ENCODE measurements around the gene SARDH.

Gene SARDH

DNA sequence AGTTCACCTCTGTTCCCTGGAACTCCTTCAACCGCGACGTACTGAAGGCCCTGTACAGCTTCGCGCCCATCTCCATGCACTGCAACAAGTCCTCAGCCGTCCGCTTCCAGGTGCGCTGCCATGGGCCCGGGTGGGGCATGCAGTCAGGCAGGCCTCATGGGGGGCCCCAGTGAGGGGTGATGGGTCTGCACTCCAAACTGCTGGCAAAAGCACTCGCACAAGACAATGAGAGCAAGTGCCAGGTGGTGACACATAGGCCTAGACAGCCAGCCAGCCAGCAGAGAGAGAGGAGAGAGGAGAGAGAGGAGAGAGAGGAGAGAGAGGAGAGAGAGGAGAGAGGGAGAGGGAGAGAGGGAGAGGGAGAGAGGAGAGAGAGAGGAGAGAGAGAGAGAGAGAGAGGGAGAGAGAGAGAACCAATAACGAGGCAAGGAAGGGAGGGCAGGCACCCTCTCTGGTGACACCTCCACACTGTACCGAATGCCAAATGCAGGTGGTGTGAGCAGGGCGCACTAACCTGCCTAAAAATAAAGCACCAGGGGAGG is 81.0 kb downstream of the SARDH start:
- peaks cover 69% of the 10 kb centered on the region for H3K27me3 ChIP-seq (ENCODE audit: insufficient read depth, poor library complexity, severe bottlenecking)
- H3K27ac ChIP-seq (ENCODE audit: poor library complexity, severe bottlenecking) = no peak overlapping the region
- no peaks in the 10 kb centered on the region for H3K9me3 ChIP-seq (ENCODE audit: severe bottlenecking)
- no peak overlapping the region for H3K4me3 ChIP-seq (ENCODE audit: severe bottlenecking)
- no peaks in the 10 kb centered on the region for H3K36me3 ChIP-seq (ENCODE audit: low read depth)
- no peak for ATAC-seq (ENCODE audit: low read depth)
- TF ChIP-seq CTCF (IDR thresholded peaks at IDR 0.05; ENCODE audit: poor library complexity, severe bottlenecking) = no peak
- no peaks in the 10 kb centered on the region for H3K4me1 ChIP-seq (ENCODE audit: insufficient read depth, poor library complexity, severe bottlenecking)
- no peak for DNase-seq (ENCODE audit: low spot score)

DNA sequence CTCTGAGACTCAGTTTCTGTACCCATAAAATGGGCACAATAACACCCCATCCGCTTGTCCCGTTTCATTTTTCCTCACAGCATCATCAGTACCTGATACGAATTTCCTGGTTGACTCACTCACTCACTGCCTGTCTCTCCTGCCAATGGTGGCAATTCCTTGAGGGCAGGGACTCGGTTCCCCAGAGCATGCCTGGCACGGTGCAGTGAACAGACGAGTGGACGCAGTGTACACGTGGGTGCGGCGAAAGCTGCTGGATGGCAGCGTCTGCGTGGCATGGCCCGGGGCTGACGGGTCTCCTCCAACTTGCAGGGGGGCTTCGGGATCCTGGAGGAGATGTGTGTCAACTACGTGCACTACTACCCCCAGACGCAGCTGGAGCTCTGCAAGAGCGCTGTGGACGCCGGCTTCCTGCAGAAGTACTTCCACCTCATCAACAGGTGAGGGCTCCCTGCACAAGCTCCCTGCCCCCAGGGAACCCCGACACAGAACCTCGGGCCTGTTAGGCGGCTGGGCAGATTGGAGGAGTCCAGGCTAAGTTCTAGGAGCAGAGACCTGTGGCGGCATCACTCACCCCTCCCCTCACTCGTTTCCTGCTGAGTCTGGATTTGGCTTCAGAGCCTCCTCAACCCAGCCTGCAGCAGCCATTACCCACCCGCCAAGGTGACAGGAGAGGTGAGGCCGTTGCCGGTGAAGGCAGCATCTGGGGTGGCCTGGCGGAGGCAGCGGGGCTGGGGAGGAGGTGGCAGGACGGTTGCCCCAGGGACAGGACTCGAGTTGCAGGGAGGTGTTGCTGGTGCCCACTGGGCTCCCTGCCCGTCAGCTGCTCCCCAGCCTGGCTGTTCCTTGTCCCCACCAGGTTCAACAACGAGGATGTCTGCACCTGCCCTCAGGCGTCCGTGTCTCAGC is 81.7 kb downstream of the SARDH start:
- peaks cover 69% of the 10 kb centered on the region for H3K27me3 ChIP-seq (ENCODE audit: insufficient read depth, poor library complexity, severe bottlenecking)
- no peak for DNase-seq (ENCODE audit: low spot score)

GRCh38 chr9:133655701-133656100 is 82.5 kb downstream of the SARDH start:
- no peak for DNase-seq (ENCODE audit: low spot score)
- no peaks in the 10 kb centered on the region for H3K4me1 ChIP-seq (ENCODE audit: insufficient read depth, poor library complexity, severe bottlenecking)
- no peak overlapping the region for H3K27ac ChIP-seq (ENCODE audit: poor library complexity, severe bottlenecking)
- ATAC-seq (ENCODE audit: low read depth) = no peak
- H3K9me3 ChIP-seq (ENCODE audit: severe bottlenecking) = no peaks in the 10 kb centered on the region
- H3K36me3 ChIP-seq (ENCODE audit: low read depth) = no peaks in the 10 kb centered on the region
- no peak for TF ChIP-seq CTCF (IDR thresholded peaks at IDR 0.05; ENCODE audit: poor library complexity, severe bottlenecking)
- no peak overlapping the region for H3K4me3 ChIP-seq (ENCODE audit: severe bottlenecking)
- peaks cover 68% of the 10 kb centered on the region for H3K27me3 ChIP-seq (ENCODE audit: insufficient read depth, poor library complexity, severe bottlenecking)

More for the DNA sequence above, 81.7 kb downstream of the SARDH start:
- Histone ChIP-seq H3K4me3 (ENCODE audit: severe bottlenecking) (no peak overlapping the region), H3K36me3 (ENCODE audit: low read depth) (no peaks in the 10 kb centered on the region), H3K9me3 (ENCODE audit: severe bottlenecking) (no peaks in the 10 kb centered on the region), H3K27ac (ENCODE audit: poor library complexity, severe bottlenecking) (no peak overlapping the region), H3K4me1 (ENCODE audit: insufficient read depth, poor library complexity, severe bottlenecking) (no peaks in the 10 kb centered on the region)
- no peak for TF ChIP-seq CTCF (IDR thresholded peaks at IDR 0.05; ENCODE audit: poor library complexity, severe bottlenecking)
- ATAC-seq (ENCODE audit: low read depth) = no peak

DNA sequence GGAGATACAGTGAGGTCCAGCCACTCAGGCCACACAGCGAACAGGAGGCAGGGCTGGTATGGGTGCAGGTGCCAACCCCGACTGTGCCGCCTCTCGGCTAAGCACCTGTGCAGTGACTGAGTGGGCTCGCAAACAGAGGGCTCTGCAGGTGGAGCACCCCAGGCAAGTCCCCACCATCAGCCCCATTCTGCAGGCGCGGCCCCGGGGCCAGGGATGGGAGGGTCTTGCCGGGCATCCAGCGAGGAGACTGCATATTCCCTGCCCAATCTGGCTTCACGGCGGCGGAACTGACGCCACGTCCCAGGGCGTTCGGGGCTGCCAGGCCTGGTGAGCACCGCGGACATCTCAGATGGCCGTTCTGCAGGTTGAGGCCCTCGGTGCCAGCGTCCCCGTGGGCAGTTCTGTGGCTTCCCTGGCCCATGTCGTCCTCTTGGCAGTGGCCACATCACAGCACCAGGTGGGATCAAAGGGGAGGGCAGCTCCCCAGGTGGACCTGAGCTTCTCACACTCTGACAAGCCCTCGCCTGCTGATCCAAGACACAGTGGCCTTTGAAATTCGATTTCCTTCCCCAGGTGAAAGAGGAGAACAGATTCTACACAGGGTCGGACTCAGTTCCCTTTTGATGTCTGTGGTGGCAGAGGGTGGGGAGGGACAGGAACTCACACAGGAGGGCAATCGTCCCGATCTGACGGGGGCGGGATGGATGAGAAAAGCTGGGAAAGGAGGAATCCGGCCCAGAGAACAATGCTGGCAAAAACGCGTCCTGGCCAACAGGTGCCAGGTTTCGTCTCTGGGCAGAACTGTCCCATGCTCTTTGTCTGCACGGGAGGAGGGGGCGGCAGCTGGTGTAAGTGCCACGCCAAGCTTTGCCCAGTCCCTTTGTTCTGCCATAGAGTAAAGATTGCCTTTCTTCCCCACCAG is 83.2 kb downstream of the SARDH start:
- ATAC-seq (ENCODE audit: low read depth) = no peak
- DNase-seq (ENCODE audit: low spot score) = no peak

More for the DNA sequence above, 83.2 kb downstream of the SARDH start:
- Histone ChIP-seq H3K36me3 (ENCODE audit: low read depth) (no peaks in the 10 kb centered on the region), H3K4me1 (ENCODE audit: insufficient read depth, poor library complexity, severe bottlenecking) (no peaks in the 10 kb centered on the region), H3K4me3 (ENCODE audit: severe bottlenecking) (no peak overlapping the region), H3K27me3 (ENCODE audit: insufficient read depth, poor library complexity, severe bottlenecking) (peaks cover 61% of the 10 kb centered on the region), H3K27ac (ENCODE audit: poor library complexity, severe bottlenecking) (no peak overlapping the region), H3K9me3 (ENCODE audit: severe bottlenecking) (no peaks in the 10 kb centered on the region)
- TF ChIP-seq CTCF (IDR thresholded peaks at IDR 0.05; ENCODE audit: poor library complexity, severe bottlenecking) = no peak
